WTC11 (cell line): ENCODE results near the gene CATSPERZ.
A peak's percentile ranks its signal among the peaks of the same experiment; 100 is the strongest.

Experiments
- CDX4 ChIP-seq: fragments of 250-450 bp; sonication (Bioruptor Pico); IDR thresholded peaks from 2 replicates; pipeline ENCODE4 v1.9.0; 2021; ENCODE audit warnings: moderate library complexity, mild to moderate bottlenecking, inconsistent platforms, borderline replicate concordance
- CTCF ChIP-seq: fragments of 200-600 bp; IDR thresholded peaks from 2 replicates; pipeline ENCODE4 v1.8.0; 2022; ENCODE audit warnings: antibody characterized with exemption
- PRDM15 ChIP-seq: sonication (generic); formaldehyde crosslinking; IDR thresholded peaks from 2 replicates; pipeline ENCODE4 v1.8.0; 2022; ENCODE audit warnings: missing genetic modification reagents
- RELA ChIP-seq: sonication (generic); formaldehyde crosslinking; IDR thresholded peaks from 2 replicates; pipeline ENCODE4 v1.8.1; 2022; ENCODE audit warnings: missing genetic modification reagents, mild to moderate bottlenecking, borderline replicate concordance
- ZNF671 ChIP-seq: fragments of 250-450 bp; sonication (Bioruptor Pico); IDR thresholded peaks from 2 replicates; pipeline ENCODE4 v1.8.0; 2021; ENCODE audit warnings: mild to moderate bottlenecking
- TF ChIP-seq, protein P1 (sequence below): fragments of 250-450 bp; sonication (Bioruptor Pico); IDR thresholded peaks from 2 replicates; pipeline ENCODE4 v1.9.0; 2021; ENCODE audit warnings: mild to moderate bottlenecking, borderline replicate concordance
- TF ChIP-seq, protein P2 (sequence below): sonication (generic); formaldehyde crosslinking; conservative IDR thresholded peaks from 2 replicates; pipeline ENCODE4 v1.8.1; 2023; ENCODE audit warnings: mild to moderate bottlenecking, low read depth, missing genetic modification reagents, moderate library complexity
- TF ChIP-seq, protein P3 (sequence below): sonication (generic); formaldehyde crosslinking; IDR thresholded peaks from 2 replicates; pipeline ENCODE4 v1.8.0; 2022; ENCODE audit warnings: mild to moderate bottlenecking, missing genetic modification reagents

- TF ChIP-seq, protein P1, sequence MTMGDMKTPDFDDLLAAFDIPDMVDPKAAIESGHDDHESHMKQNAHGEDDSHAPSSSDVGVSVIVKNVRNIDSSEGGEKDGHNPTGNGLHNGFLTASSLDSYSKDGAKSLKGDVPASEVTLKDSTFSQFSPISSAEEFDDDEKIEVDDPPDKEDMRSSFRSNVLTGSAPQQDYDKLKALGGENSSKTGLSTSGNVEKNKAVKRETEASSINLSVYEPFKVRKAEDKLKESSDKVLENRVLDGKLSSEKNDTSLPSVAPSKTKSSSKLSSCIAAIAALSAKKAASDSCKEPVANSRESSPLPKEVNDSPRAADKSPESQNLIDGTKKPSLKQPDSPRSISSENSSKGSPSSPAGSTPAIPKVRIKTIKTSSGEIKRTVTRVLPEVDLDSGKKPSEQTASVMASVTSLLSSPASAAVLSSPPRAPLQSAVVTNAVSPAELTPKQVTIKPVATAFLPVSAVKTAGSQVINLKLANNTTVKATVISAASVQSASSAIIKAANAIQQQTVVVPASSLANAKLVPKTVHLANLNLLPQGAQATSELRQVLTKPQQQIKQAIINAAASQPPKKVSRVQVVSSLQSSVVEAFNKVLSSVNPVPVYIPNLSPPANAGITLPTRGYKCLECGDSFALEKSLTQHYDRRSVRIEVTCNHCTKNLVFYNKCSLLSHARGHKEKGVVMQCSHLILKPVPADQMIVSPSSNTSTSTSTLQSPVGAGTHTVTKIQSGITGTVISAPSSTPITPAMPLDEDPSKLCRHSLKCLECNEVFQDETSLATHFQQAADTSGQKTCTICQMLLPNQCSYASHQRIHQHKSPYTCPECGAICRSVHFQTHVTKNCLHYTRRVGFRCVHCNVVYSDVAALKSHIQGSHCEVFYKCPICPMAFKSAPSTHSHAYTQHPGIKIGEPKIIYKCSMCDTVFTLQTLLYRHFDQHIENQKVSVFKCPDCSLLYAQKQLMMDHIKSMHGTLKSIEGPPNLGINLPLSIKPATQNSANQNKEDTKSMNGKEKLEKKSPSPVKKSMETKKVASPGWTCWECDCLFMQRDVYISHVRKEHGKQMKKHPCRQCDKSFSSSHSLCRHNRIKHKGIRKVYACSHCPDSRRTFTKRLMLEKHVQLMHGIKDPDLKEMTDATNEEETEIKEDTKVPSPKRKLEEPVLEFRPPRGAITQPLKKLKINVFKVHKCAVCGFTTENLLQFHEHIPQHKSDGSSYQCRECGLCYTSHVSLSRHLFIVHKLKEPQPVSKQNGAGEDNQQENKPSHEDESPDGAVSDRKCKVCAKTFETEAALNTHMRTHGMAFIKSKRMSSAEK (CRISPR knock-in tag) = no peak
- TF ChIP-seq CDX4 (CRISPR knock-in tag) = no peak
- TF ChIP-seq CTCF = no peak
- TF ChIP-seq, protein P2, sequence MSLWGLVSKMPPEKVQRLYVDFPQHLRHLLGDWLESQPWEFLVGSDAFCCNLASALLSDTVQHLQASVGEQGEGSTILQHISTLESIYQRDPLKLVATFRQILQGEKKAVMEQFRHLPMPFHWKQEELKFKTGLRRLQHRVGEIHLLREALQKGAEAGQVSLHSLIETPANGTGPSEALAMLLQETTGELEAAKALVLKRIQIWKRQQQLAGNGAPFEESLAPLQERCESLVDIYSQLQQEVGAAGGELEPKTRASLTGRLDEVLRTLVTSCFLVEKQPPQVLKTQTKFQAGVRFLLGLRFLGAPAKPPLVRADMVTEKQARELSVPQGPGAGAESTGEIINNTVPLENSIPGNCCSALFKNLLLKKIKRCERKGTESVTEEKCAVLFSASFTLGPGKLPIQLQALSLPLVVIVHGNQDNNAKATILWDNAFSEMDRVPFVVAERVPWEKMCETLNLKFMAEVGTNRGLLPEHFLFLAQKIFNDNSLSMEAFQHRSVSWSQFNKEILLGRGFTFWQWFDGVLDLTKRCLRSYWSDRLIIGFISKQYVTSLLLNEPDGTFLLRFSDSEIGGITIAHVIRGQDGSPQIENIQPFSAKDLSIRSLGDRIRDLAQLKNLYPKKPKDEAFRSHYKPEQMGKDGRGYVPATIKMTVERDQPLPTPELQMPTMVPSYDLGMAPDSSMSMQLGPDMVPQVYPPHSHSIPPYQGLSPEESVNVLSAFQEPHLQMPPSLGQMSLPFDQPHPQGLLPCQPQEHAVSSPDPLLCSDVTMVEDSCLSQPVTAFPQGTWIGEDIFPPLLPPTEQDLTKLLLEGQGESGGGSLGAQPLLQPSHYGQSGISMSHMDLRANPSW (CRISPR knock-in tag) = no peak
- TF ChIP-seq RELA (CRISPR knock-in tag) = no peak
- no peak for TF ChIP-seq PRDM15
- TF ChIP-seq, protein P3, sequence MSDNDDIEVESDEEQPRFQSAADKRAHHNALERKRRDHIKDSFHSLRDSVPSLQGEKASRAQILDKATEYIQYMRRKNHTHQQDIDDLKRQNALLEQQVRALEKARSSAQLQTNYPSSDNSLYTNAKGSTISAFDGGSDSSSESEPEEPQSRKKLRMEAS (CRISPR knock-in tag) = no peak
- TF ChIP-seq ZNF671 (CRISPR knock-in tag) = peak; percentile 37; the same call in 1 of the 2 replicates
Observed at GRCh38 chr11:64316672-64317324, 16.6 kb downstream of the CATSPERZ start.
